ENCODE data around the gene GLRX5. TPM values are rescaled to one million over a fixed set of nuclear protein-coding genes. Genes with fewer than 3 reads are reported as not detected.

GLRX5 gene
- total RNA-seq, 1 donor from 2014 or later = 24.6 TPM

DNA sequence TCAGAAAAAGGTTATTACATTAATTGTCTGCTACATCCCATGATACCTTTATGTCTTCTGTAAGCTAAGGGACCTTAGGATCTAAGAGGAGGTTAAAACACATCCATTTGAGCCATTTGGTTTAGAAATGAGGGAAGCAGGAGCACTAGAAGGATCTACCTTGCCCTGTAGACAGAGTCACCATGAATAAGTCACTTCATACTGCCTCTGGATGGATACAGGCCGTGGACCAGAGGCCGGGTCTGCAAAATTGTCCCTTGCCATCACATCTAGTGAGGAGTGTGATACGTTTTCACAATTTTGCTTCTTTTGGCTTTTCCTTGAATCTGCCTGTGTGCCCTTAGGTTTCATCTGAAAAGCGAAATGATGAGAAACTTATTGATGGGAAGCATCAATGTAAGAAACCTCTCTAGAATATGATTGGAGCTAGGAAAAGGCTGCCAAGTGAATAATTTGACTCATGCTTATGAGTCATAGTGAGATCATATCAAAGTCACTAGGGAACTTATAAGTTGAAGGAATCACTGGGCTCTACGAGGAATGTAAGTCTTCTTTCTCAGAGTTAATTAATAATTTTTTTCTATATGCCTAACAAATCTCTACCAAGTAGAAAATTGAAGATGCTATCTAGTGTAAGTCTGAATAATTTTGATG lies 10.8 kb downstream of the GLRX5 start:
- H3K4me1 ChIP-seq = peaks cover 0 to 9% of the 10 kb centered on the region in 2 donors
- no peak for TF ChIP-seq CTCF (IDR thresholded peaks at IDR 0.05)
- intact Hi-C loops (cut with DNase I) = no loop called here
- no peak overlapping the region for H3K27ac ChIP-seq
- H3K9me3 ChIP-seq = no peaks in the 10 kb centered on the region
- no peak overlapping the region for H3K4me3 ChIP-seq
- no peak for DNase-seq (ENCODE audit: low spot score in 2 of 2)
- peaks cover 6 to 7% of the 10 kb centered on the region in 2 donors for H3K36me3 ChIP-seq
- H3K27me3 ChIP-seq = no peaks in the 10 kb centered on the region

GRCh38 chr14:95547272-95547625 lies 12.4 kb downstream of the GLRX5 start:
- no peak for TF ChIP-seq CTCF (IDR thresholded peaks at IDR 0.05)

DNA sequence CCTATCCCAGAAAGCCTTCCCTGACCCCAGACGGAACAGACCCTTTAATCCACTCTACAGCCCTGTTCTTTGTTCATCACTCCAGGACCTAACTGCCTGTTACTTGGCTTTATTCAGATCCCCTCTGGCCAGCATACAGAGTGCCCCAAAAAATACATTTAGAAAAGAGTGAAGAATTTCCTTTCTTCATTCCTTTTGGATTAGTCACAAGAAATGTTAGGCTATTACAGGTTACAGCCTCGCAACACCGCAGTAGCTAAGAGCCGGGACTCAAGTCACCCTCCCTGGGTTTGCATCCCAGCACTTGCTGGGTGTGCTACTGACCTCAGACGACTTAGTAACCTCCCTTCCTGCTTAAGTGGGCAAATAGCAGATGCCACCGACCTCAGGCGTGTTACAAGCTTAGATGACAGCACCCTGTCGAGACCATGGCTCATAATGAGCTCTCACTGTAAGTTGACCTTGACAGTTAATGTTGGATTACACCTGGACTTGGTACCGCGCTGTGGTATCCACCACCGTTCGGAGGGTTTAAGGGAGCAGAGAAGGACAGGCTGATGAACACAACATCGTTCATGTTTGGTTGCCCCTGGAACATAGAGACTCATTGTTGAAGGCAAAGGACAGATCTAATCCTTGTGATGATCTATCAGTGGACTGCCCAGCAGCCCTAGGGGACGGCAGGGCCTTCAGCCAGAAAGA lies 12.9 kb downstream of the GLRX5 start:
- intact Hi-C loops (cut with DNase I) = no loop called here
- H3K27me3 ChIP-seq = no peaks in the 10 kb centered on the region
- DNase-seq (ENCODE audit: low spot score in 2 of 2) = no peak
- peaks cover 6 to 7% of the 10 kb centered on the region in 2 donors for H3K36me3 ChIP-seq
- TF ChIP-seq CTCF (IDR thresholded peaks at IDR 0.05) = no peak
- peaks cover 0 to 9% of the 10 kb centered on the region in 2 donors for H3K4me1 ChIP-seq
- no peaks in the 10 kb centered on the region for H3K9me3 ChIP-seq
- H3K4me3 ChIP-seq = no peak overlapping the region
- H3K27ac ChIP-seq = peak overlapping the region in 1 of 2 donors; percentile 4

More at GRCh38 chr14:95547272-95547625, 12.4 kb downstream of the GLRX5 start:
- Histone ChIP-seq H3K9me3 (no peaks in the 10 kb centered on the region), H3K27me3 (no peaks in the 10 kb centered on the region), H3K4me3 (no peak overlapping the region), H3K36me3 (peaks cover 6 to 7% of the 10 kb centered on the region in 2 donors), H3K4me1 (peaks cover 0 to 9% of the 10 kb centered on the region in 2 donors), H3K27ac (peak overlapping the region in 1 of 2 donors; percentile 4)
- DNase-seq (ENCODE audit: low spot score in 2 of 2) = no peak
- intact Hi-C loops (cut with DNase I) = no loop called here

GRCh38 chr14:95548328-95548929 lies 13.6 kb downstream of the GLRX5 start:
- no peak for TF ChIP-seq CTCF (IDR thresholded peaks at IDR 0.05)

GRCh38 chr14:95549656-95550585 lies 15.1 kb downstream of the GLRX5 start:
- Histone ChIP-seq H3K4me1 (peaks cover 0 to 9% of the 10 kb centered on the region in 2 donors), H3K9me3 (no peaks in the 10 kb centered on the region), H3K27ac (no peak overlapping the region), H3K36me3 (peaks cover 0 to under 1% of the 10 kb centered on the region in 2 donors), H3K4me3 (no peak overlapping the region), H3K27me3 (no peaks in the 10 kb centered on the region)
- intact Hi-C loops (cut with DNase I) = no loop called here
- TF ChIP-seq CTCF (IDR thresholded peaks at IDR 0.05) = no peak
- no peak for DNase-seq (ENCODE audit: low spot score in 2 of 2)

More at GRCh38 chr14:95548328-95548929, 13.6 kb downstream of the GLRX5 start:
- DNase-seq (ENCODE audit: low spot score in 2 of 2) = no peak
- H3K36me3 ChIP-seq = peaks cover 6 to 7% of the 10 kb centered on the region in 2 donors
- no peaks in the 10 kb centered on the region for H3K27me3 ChIP-seq
- peaks cover 0 to 9% of the 10 kb centered on the region in 2 donors for H3K4me1 ChIP-seq
- no peak overlapping the region for H3K27ac ChIP-seq
- H3K9me3 ChIP-seq = no peaks in the 10 kb centered on the region
- intact Hi-C loops (cut with DNase I) = no loop called here
- H3K4me3 ChIP-seq = no peak overlapping the region
